Left kidney (tissue), 2 donors: ENCODE results near the gene TSR2. TPM values are rescaled to one million over a fixed set of nuclear protein-coding genes. Genes with fewer than 3 reads are reported as not detected.
"Not testable (repeated sequence)": the region's sequence is repeated elsewhere in the genome, so short reads cannot be mapped to it uniquely, and the experiment has no call there.

ENCODE experiments used
- DNase-seq: peaks from one replicate; pipeline ENCODE4 v3.0.0-alpha.2; 2013
- polyA plus RNA-seq: library from polyadenylated mRNA; unstranded; fragments of 120-200 nt; gene quantifications from one replicate; pipeline ENCODE4 v1.2.1, GENCODE V29; 2013; ENCODE audit not compliant: insufficient read length

TSR2 gene
- polyA plus RNA-seq, 1 donor: 52.4 TPM

- no peak for DNase-seq
Measured at GRCh38 chrX:54470054-54470760, 30.0 kb downstream of the TSR2 start.

GRCh38 chrX:54473993-54474859 lies 34.0 kb downstream of the TSR2 start:
- DNase-seq: no peak

DNA sequence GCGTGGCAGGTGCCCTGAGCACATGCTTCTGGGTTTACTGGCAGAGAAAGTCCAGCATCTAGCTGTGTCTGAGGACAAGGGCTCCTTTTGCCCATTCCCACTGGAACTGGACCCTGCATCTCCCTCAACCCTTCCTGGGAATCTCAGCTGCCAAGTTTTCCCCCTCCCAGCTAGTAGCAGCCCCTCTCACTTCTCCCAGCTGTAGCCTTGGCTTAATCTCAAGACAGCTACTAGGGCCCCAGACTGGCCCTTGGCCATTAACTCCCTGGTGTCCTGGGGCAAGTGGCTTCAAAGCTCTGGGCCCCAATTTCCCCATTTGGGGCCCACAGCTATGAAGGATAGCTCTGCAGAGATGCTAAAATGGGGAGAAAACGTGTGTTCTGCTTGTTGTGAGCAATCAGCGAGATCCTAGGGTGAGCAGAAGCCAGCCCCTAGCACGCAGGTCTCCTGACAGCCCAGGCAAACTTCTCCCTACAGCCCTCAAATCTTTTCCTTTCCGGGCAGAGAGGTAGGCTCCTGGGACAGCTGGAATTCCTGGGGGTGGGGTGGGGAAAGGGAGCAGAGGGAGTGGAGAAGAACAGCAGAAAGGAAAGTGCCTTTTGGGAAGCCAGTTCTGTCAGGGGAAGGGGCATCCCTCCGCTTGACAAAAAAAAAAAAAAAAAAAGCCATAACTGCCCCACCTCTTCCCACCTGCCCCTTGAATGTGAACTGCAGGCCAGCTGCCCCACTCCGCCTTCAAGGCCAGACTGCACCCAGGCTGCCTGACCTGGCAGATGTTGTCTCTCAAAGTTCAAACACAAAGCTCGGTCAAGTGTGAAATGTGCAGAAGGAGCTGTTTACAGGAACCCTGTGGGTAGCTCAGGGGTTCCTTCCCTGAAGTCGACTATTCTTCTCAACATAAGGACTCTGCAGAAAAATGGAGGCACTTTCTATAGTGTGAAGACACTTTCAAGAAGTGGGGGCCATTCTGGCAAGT lies 39.2 kb downstream of the TSR2 start:
- no peak for DNase-seq

DNA sequence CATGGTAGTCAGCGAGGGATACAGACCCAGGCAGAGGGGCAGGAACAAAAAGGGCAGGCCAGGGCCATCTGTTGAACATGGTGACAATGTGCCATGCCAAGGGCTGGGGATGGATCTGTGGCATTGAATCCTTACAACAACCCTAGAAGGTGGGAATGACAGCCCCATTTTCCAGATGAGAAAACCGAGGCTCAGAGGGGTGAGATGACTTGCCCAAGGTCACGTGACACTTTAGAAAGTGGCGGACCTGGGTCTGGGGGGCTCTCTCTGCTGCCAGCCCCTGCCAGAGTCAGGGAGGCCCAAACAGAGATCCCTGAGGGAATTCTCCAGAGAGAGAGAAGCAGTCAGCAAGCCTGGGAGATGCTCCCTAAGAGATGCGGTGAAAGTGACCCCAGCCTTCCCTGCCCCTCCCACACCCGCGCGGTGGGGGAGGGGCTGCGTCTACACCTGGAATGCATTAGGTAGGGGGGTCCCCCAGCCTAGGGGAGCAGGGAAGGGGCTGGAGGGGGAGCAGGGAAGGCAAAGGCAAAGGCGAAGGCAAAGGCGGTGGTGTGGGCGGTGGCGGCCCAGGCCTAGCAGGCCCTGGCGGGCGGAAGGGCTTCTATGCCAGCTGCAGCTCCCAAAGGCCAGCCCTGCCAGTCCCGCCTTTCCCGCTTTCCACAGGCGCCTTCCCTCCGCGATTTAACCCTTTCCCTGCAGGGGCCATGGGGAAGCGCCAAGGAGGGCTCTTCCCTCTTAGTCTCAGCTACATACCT lies 42.8 kb downstream of the TSR2 start:
- DNase-seq: no peak

GRCh38 chrX:54483946-54484345 lies 43.7 kb downstream of the TSR2 start:
- no peak for DNase-seq

GRCh38 chrX:54484666-54485065 lies 44.5 kb downstream of the TSR2 start:
- no peak for DNase-seq

GRCh38 chrX:54489819-54490218 lies 49.6 kb downstream of the TSR2 start:
- not testable (repeated sequence) for DNase-seq

DNA sequence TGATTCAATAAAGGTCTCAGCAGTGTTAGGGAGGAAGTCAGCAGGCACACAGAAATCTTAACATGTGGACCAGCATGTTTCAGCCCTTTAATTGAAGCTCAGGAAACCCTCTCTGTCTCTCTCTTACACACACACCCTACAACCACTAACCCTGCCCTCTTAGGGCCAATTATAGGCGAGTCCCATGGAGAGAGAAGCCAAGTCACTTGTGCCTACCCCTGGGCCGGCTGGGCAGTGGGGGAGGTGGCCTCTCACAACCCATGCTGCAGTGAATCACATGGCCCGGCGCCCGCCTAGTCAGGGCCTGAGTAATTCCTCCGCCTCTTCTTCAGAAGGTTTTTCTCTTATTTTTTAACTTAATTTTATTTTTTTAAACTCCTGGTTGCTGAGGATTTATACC lies 52.1 kb downstream of the TSR2 start:
- no peak for DNase-seq

DNA sequence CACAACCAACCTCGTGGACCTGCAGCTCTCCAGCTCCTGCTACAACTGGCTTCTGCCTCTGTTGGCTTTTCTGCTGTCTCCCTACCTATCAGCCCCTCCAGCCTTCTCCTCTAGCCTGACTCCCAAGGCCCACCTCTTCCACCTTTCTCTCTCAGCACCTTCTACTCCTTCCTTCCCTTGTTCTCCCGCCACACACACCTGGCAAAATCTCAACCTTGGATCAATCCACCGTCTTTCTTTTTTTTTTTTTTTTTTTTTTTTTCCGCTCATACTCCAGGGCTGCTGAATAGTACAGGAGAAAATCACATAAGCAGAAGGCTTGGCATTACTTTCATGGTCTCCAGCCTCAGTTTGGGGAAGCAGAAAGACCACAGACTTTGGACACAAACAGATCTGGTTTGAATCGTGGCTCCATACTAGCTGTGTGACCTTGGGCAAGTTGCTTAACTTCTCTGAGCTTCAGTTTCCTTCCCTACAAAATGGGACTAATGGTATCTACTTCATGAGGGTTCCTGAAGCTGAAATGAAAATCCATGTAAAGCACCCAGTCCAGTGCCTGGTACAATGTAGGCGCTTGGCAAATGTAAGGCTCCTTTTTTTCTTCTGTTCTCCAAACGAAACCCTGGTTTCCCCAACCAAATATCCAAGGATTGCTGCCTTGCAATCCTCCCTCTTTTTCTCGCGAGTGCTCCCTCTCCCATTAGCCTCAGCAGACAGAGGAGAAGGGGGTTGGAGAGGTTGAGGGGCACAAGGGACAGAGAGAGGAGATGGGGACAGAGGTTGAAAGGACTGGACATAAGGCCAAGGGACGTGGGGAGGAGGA lies 54.2 kb downstream of the TSR2 start:
- no peak for DNase-seq

Other genes with a start within 250 kb of the TSR2 start
- gene WNK3, start 82.4 kb upstream of the TSR2 start, polyA plus RNA-seq: 6.9 TPM
- gene FGD1, start 55.8 kb downstream of the TSR2 start, polyA plus RNA-seq: 18.4 TPM
- gene GNL3L, start 89.8 kb downstream of the TSR2 start, polyA plus RNA-seq: 23.7 TPM